HepG2 (cell line): ENCODE results near the gene ISY1. TPM values are rescaled to one million over a fixed set of nuclear protein-coding genes. Genes with fewer than 3 reads are reported as not detected.

Source experiments
- EHMT2 ChIP-seq: fragments of 200-600 bp; sonication (generic); IDR thresholded peaks from 2 replicates; pipeline ENCODE4 v1.7.0; 2017; ENCODE audit warnings: antibody characterized with exemption, low read depth, low read length, borderline replicate concordance
- GTF3A ChIP-seq: sonication (generic); formaldehyde crosslinking; conservative IDR thresholded peaks from 2 replicates; pipeline ENCODE4 v1.4.0; 2020; ENCODE audit warnings: mild to moderate bottlenecking, missing genetic modification reagents
- MIXL1 ChIP-seq: IDR thresholded peaks from 2 replicates; pipeline ENCODE4 v1.6.1; 2016
- NCOR1 ChIP-seq: fragments of 200-600 bp; sonication (generic); IDR thresholded peaks from 2 replicates; pipeline ENCODE4 v1.7.0; 2017; ENCODE audit warnings: antibody characterized with exemption, low read length, borderline replicate concordance
- NFE2 ChIP-seq: sonication (generic); formaldehyde crosslinking; IDR thresholded peaks from 2 replicates; pipeline ENCODE4 v1.4.0; 2020; ENCODE audit warnings: missing genetic modification reagents
- PAF1 ChIP-seq: IDR thresholded peaks from 2 replicates; pipeline ENCODE4 v1.6.1; 2016; ENCODE audit warnings: missing genetic modification reagents, missing compliant biosample characterization
- SOX6 ChIP-seq, 2 experiments: fragments of 450-650 bp in 1 of 2; sonication (generic) in 1 of 2; formaldehyde crosslinking in 1 of 2; IDR thresholded peaks; 2 replicates each; pipeline versions ENCODE4 v1.4.0 to v1.6.1; 2017 to 2020; ENCODE audit warnings: antibody characterized with exemption in 1 of 2, mild to moderate bottlenecking in 1 of 2, missing genetic modification reagents in 1 of 2
- THAP11 ChIP-seq: IDR thresholded peaks from 2 replicates; pipeline ENCODE4 v1.6.1; 2016; ENCODE audit warnings: missing biosample characterization, missing genetic modification reagents
- UBTF ChIP-seq: sonication (generic); formaldehyde crosslinking; IDR thresholded peaks from 2 replicates; pipeline ENCODE4 v1.4.0; 2020; ENCODE audit warnings: mild to moderate bottlenecking, missing genetic modification reagents
- YEATS2 ChIP-seq: sonication (generic); formaldehyde crosslinking; IDR thresholded peaks from 2 replicates; pipeline ENCODE4 v1.4.0; 2020; ENCODE audit warnings: missing genetic modification reagents, borderline replicate concordance
- ZBTB40 ChIP-seq, 2 experiments: fragments of 450-650 bp in 1 of 2; sonication (generic) in 1 of 2; formaldehyde crosslinking in 1 of 2; IDR thresholded peaks; 2 replicates each; pipeline versions ENCODE4 v1.6.1 to v1.8.0; 2016 to 2022; ENCODE audit warnings: antibody characterized with exemption in 1 of 2, mild to moderate bottlenecking in 1 of 2, missing genetic modification reagents in 1 of 2
- ZMAT5 ChIP-seq: sonication (generic); formaldehyde crosslinking; IDR thresholded peaks from 2 replicates; pipeline ENCODE4 v1.5.0; 2020; ENCODE audit warnings: mild to moderate bottlenecking, low read depth, missing genetic modification reagents, borderline replicate concordance
- ZNF274 ChIP-seq: sonication (generic); formaldehyde crosslinking; IDR thresholded peaks from 2 replicates; pipeline ENCODE4 v1.5.1; 2020; ENCODE audit warnings: mild to moderate bottlenecking, missing genetic modification reagents
- ZNF510 ChIP-seq: sonication (generic); formaldehyde crosslinking; IDR thresholded peaks from 2 replicates; pipeline ENCODE4 v1.4.0; 2020; ENCODE audit warnings: low read depth, mild to moderate bottlenecking, missing genetic modification reagents
- ZNF644 ChIP-seq: IDR thresholded peaks from 2 replicates; pipeline ENCODE4 v1.6.1; 2016; ENCODE audit warnings: low read depth
- ZNF660 ChIP-seq: sonication (generic); formaldehyde crosslinking; IDR thresholded peaks from 2 replicates; pipeline ENCODE4 v1.5.1; 2020; ENCODE audit warnings: mild to moderate bottlenecking, low read depth, missing genetic modification reagents, borderline replicate concordance
- polyA plus RNA-seq, 8 experiments: library from polyadenylated mRNA; depleted of rRNA in 3 of 8; stranded (reverse) in 7 of 8; unstranded in 1 of 8; fragments of >200 nt; fragmentation: Illumina TruSeq in 4 of 8; extraction: Trizol in 4 of 8; gene quantifications; 2 replicates each; pipeline versions ENCODE4 v1.2.1 to v1.2.3, GENCODE V29; 2011 to 2016; ENCODE audit warnings: low read depth in 4 of 8, missing spikeins in 1 of 8, mixed read lengths in 1 of 8; ENCODE audit not compliant: insufficient read depth in 1 of 8
- total RNA-seq, 5 experiments: library from RNA; depleted of rRNA; stranded (reverse); fragments of >200 nt; fragmentation: Illumina TruSeq; extraction: Trizol; gene quantifications; 2 replicates each; pipeline ENCODE4 v1.2.3, GENCODE V29; 2016; ENCODE audit warnings: low read depth in 1 of 5
- TF ChIP-seq, protein P1 (sequence below): sonication (generic); formaldehyde crosslinking; IDR thresholded peaks from 2 replicates; pipeline ENCODE4 v1.4.0; 2020; ENCODE audit warnings: low read depth, mild to moderate bottlenecking, missing genetic modification reagents

ISY1 gene
- total and polyA plus RNA-seq, 2 of the 13 experiments (the other 11 are each of a cell fraction or from before 2014, with no cell fraction given), result 21.0 to 39.1 TPM

GRCh38 chr3:129116482-129116946 is 44.3 kb downstream of the ISY1 start (continued):
- TF ChIP-seq ZBTB40 (IDR thresholded peaks at IDR 0.05) (no peak), ZBTB40 (CRISPR knock-in tag; IDR thresholded peaks at IDR 0.05) (peak; percentile 69; the same call in 1 of the 2 replicates), GTF3A (CRISPR knock-in tag) (no peak), EHMT2 (no peak), ZNF510 (CRISPR knock-in tag) (no peak), MIXL1 (CRISPR knock-in tag) (no peak), ZNF644 (CRISPR knock-in tag) (no peak), PAF1 (no peak), SOX6 (IDR thresholded peaks at IDR 0.05) (no peak), SOX6 (CRISPR knock-in tag; IDR thresholded peaks at IDR 0.05) (peak; percentile 74), NCOR1 (peak; percentile 57; the same call in 1 of the 2 replicates), THAP11 (CRISPR knock-in tag) (no peak), ZNF660 (CRISPR knock-in tag) (no peak), UBTF (peak; percentile 19; the same call in 1 of the 2 replicates), ZNF274 (CRISPR knock-in tag) (no peak), NFE2 (CRISPR knock-in tag) (no peak), YEATS2 (CRISPR knock-in tag) (no peak), ZMAT5 (no peak)
- TF ChIP-seq, protein P1, sequence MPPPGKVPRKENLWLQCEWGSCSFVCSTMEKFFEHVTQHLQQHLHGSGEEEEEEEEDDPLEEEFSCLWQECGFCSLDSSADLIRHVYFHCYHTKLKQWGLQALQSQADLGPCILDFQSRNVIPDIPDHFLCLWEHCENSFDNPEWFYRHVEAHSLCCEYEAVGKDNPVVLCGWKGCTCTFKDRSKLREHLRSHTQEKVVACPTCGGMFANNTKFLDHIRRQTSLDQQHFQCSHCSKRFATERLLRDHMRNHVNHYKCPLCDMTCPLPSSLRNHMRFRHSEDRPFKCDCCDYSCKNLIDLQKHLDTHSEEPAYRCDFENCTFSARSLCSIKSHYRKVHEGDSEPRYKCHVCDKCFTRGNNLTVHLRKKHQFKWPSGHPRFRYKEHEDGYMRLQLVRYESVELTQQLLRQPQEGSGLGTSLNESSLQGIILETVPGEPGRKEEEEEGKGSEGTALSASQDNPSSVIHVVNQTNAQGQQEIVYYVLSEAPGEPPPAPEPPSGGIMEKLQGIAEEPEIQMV (CRISPR knock-in tag), result peak; percentile 44; the same call in 1 of the 2 replicates
